Stimulated activated CD8-positive, alpha-beta memory T cell treated with anti-CD3 and anti-CD28 coated beads, Interleukin-4, amount 100 ng/mL, for 24 hours (primary cell): ENCODE results near the gene DHCR24.

Source experiments
- DNase-seq: peaks from one replicate; pipeline ENCODE4 v3.0.0-alpha.2; 2020; ENCODE audit warnings: low read depth

DHCR24 gene

GRCh38 chr1:54816130-54816529 is 70.9 kb downstream of the DHCR24 start:
- DNase-seq = no peak

GRCh38 chr1:54815086-54815876 is 71.7 kb downstream of the DHCR24 start:
- DNase-seq = no peak

- no peak for DNase-seq
Measured at GRCh38 chr1:54814571-54814970, 72.4 kb downstream of the DHCR24 start.

- DNase-seq = no peak
Measured at GRCh38 chr1:54814126-54814498, 72.9 kb downstream of the DHCR24 start.

GRCh38 chr1:54813485-54814125 is 73.4 kb downstream of the DHCR24 start:
- DNase-seq = no peak

- DNase-seq = no peak
Measured at GRCh38 chr1:54812801-54813484, 74.1 kb downstream of the DHCR24 start.

- DNase-seq = no peak
Measured at GRCh38 chr1:54811739-54812655, 75.0 kb downstream of the DHCR24 start.

- no peak for DNase-seq
Measured at GRCh38 chr1:54811066-54811465, 75.9 kb downstream of the DHCR24 start.

- peak; percentile 55 for DNase-seq
Measured at GRCh38 chr1:54810153-54810942, 76.6 kb downstream of the DHCR24 start.

GRCh38 chr1:54809496-54810074 is 77.4 kb downstream of the DHCR24 start:
- no peak for DNase-seq

- no peak for DNase-seq
Measured at GRCh38 chr1:54808443-54809207, 78.4 kb downstream of the DHCR24 start.

- DNase-seq = no peak
Measured at GRCh38 chr1:54807756-54808155, 79.2 kb downstream of the DHCR24 start.

- peak; percentile 37 for DNase-seq
Measured at GRCh38 chr1:54806931-54807611, 79.9 kb downstream of the DHCR24 start.

- no peak for DNase-seq
Measured at GRCh38 chr1:54805981-54806381, 81.0 kb downstream of the DHCR24 start.

- DNase-seq = no peak
Measured at GRCh38 chr1:54805466-54805865, 81.5 kb downstream of the DHCR24 start.

- no peak for DNase-seq
Measured at GRCh38 chr1:54804471-54805132, 82.4 kb downstream of the DHCR24 start.

GRCh38 chr1:54803761-54804470 is 83.1 kb downstream of the DHCR24 start:
- DNase-seq = no peak
